Transverse colon (tissue), 4 donors: ENCODE results near the gene SASH1.

Experiments used
- CTCF ChIP-seq, 5 experiments: fragments of 200-600 bp in 3 of 5; fragments of 450-650 bp in 2 of 5; sonication (generic) in 3 of 5; IDR thresholded peaks; 1 replicate in 2 of 5; 2 replicates in 3 of 5; pipeline ENCODE4 v1.5.1; 2016 to 2017; ENCODE audit warnings: antibody characterized with exemption in 5 of 5, inconsistent platforms in 3 of 5, mild to moderate bottlenecking in 2 of 5, moderate library complexity in 1 of 5
- POLR2A ChIP-seq: fragments of 450-650 bp; IDR thresholded peaks from one replicate; pipeline ENCODE4 v1.6.1; 2016; ENCODE audit warnings: antibody characterized with exemption, mild to moderate bottlenecking, moderate library complexity
- POLR2AphosphoS5 ChIP-seq, 3 donors: sonication (generic); formaldehyde crosslinking; IDR thresholded peaks; one replicate each; pipeline ENCODE4 v1.6.1; 2016; ENCODE audit warnings: antibody characterized with exemption in 3 of 3

GRCh38 chr6:148497257-148497656 is 154.6 kb downstream of the SASH1 start:
- TF ChIP-seq POLR2A (no peak), CTCF (IDR thresholded peaks at IDR 0.05) (no peak), POLR2AphosphoS5 (IDR thresholded peaks at IDR 0.05) (no peak)
